Activated CD4-positive, alpha-beta T cell treated with anti-CD3 and anti-CD28 coated beads, Interleukin-2, amount 10 ng/mL, durations not matched to agents 24 days and 14 days (primary cell): Measurements from ENCODE around the gene PIGZ. TPM values are rescaled to one million over a fixed set of nuclear protein-coding genes. Genes with fewer than 3 reads are reported as not detected.
"Not testable (repeated sequence)": the region's sequence is repeated elsewhere in the genome, so short reads cannot be mapped to it uniquely, and the experiment has no call there.

Experiments used
- DNase-seq: peaks from one replicate; pipeline ENCODE4 v3.0.0; 2022
- H3K27ac Mint-ChIP-seq: one replicate; pipeline ENCODE4 v1.8.0; 2022; ENCODE audit warnings: mild to moderate bottlenecking, mixed read lengths
- H3K27me3 Mint-ChIP-seq: one replicate; pipeline ENCODE4 v1.8.0; 2022; ENCODE audit warnings: mixed read lengths
- H3K36me3 Mint-ChIP-seq: one replicate; pipeline ENCODE4 v1.8.0; 2022; ENCODE audit warnings: low read depth, mild to moderate bottlenecking, mixed read lengths
- H3K4me1 Mint-ChIP-seq: one replicate; pipeline ENCODE4 v1.8.0; 2021; ENCODE audit warnings: mixed read lengths
- H3K4me3 Mint-ChIP-seq: one replicate; pipeline ENCODE4 v1.8.0; 2022; ENCODE audit warnings: mild to moderate bottlenecking, moderate library complexity, mixed read lengths
- H3K9me3 Mint-ChIP-seq: one replicate; pipeline ENCODE4 v1.8.0; 2021; ENCODE audit warnings: mixed read lengths
- intact Hi-C: fragments of 100-400 bp; cut with micrococcal nuclease; formaldehyde crosslinking; loops from one replicate; pipeline ENCODE4 v1.15.1; 2023
- total RNA-seq: library from RNA; stranded (reverse); gene quantifications from 2 replicates; pipeline ENCODE4 v1.2.3, GENCODE V29; 2022

The PIGZ gene
- total RNA-seq, 1 donor from 2014 or later, result 1.7 TPM

- Mint-ChIP-seq H3K9me3 (no peaks in the 10 kb centered on the region), H3K27me3 (no peaks in the 10 kb centered on the region), H3K27ac (no peak overlapping the region), H3K4me3 (no peak overlapping the region), H3K4me1 (peaks cover 10% of the 10 kb centered on the region), H3K36me3 (peaks cover 8% of the 10 kb centered on the region)
- intact Hi-C loops, result no loop called here
- DNase-seq, result no peak
Observed at GRCh38 chr3:196963631-196963953, 5.0 kb downstream of the PIGZ start.

DNA sequence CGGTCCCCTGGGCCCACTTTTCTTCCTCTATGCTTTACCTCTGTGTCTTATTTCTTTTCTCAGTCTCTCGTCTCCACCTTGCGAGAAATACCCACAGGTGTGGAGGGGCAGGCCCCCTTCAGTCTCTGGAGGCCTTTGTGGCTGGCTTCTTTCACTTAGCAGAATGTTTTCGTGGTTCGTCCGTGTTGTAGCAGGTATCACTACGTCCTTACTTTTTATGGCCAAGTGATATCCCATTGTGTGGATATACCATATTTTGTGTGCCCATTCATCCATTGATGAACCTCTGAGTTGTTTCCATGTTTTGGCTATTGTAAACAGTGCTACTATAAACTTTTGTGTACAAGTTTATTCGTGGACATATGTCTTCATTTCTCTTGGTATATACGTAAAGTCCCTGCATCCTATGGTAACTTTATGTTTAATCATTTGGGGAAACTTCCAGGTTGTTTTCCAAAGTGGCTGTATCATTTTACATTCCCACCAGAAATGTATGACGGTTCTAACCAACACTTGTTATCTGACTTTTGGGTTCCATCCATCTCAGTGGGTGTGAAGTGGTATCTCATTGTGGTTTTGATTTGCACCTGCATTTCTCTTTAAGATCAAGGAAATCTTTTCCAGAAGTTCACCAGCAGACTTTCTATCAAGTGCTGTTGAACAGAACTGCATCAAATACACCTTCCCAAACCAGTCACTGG, 5.6 kb downstream of the PIGZ start:
- no peak overlapping the region for H3K4me3 Mint-ChIP-seq
- DNase-seq, result no peak
- H3K27ac Mint-ChIP-seq, result no peak overlapping the region
- no peaks in the 10 kb centered on the region for H3K27me3 Mint-ChIP-seq
- H3K36me3 Mint-ChIP-seq, result peaks cover 8% of the 10 kb centered on the region
- H3K4me1 Mint-ChIP-seq, result peaks cover 9% of the 10 kb centered on the region
- H3K9me3 Mint-ChIP-seq, result no peaks in the 10 kb centered on the region
- intact Hi-C loops, result no loop called here

DNA sequence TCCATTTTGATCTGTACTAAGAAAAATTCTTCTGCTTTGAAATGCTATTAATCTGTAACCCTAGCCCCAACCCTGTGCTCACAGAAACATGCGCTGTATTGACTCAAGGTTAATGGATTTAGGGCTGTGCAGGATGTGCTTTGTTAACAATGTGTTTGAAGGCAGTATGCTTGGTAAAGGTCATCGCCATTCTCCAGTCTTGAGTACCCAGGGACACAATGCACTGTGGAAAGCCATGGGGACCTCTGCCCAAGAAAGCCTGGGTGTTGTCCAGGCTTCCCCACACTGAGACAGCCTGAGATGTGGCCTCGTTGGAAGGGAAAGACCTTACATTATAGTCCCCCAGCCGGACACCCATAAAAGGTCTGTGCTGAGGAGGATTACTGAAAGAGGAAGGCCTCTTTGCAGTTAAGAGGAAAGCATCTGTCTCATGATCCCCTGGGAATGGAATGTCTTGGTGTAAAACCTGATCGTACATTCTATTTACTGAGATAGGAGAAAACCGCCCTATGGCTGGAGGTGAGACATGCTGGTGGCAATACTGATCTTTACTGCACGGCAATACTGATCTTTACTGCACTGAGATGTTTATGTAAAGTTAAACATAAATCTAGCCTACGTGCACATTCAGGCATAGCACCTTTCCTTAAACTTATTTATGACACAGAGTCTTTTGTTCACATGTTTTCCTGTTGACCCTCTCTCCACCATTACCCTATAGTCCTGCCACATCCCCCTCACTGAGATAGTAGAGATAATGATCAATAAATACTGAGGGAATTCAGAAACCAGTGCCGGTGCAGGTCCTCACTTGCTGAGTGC, 6.3 kb downstream of the PIGZ start:
- DNase-seq, result no peak
- Mint-ChIP-seq H3K27ac (no peak overlapping the region), H3K27me3 (no peaks in the 10 kb centered on the region), H3K36me3 (peaks cover 5% of the 10 kb centered on the region), H3K9me3 (no peaks in the 10 kb centered on the region), H3K4me1 (peaks cover 5% of the 10 kb centered on the region), H3K4me3 (no peak overlapping the region)
- intact Hi-C loops, result no loop called here

DNA sequence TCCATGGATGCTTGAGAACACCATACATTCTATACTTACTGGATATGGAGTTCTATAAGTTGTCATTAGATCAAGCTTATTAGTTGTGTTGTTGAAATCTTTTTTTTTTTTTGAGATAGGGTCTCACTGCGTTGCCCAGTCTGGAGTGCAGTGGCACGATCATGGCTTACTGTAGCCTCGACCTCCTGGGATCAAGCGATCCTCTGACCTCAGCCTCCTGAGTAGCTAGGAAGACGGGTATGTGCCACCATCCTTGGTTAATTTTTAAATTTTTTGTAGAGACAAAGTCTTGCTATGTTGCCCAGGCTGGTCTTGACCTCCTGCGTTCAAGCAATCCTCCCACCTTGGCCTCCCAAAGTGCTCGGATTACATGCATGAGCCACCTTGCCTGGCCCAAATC, 13.8 kb downstream of the PIGZ start:
- peaks cover 14% of the 10 kb centered on the region for H3K27me3 Mint-ChIP-seq

GRCh38 chr3:196951371-196951770, 17.3 kb downstream of the PIGZ start:
- Mint-ChIP-seq H3K27ac (no peak overlapping the region), H3K36me3 (no peaks in the 10 kb centered on the region)
- no peak for DNase-seq

More for the DNA sequence above, 13.8 kb downstream of the PIGZ start:
- Mint-ChIP-seq H3K27ac (no peak overlapping the region), H3K4me3 (no peak overlapping the region), H3K4me1 (peaks cover 3% of the 10 kb centered on the region), H3K9me3 (no peaks in the 10 kb centered on the region), H3K36me3 (no peaks in the 10 kb centered on the region)
- DNase-seq, result no peak
- intact Hi-C loops, result no loop called here

DNA sequence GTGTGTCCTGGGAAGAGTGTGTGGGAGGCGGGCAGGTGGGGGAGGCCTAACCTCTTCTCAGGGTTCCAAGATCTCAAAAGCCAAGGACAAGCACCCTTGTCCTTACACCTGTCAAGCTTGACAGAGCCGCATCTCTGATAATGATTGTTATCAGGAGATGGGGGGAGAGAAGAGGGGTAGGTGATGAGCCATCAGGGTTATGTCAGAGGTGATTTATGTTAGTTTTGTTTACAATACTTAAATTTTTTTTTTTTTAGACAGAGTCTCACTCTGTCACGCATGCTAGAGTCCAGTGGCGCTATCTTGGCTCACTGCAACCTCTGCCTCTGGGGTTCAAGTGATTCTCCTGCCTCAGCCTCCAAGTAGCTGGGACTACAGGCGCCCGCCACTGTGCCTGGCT, 18.9 kb downstream of the PIGZ start:
- no peak for DNase-seq
- no peaks in the 10 kb centered on the region for H3K9me3 Mint-ChIP-seq
- peaks cover 3% of the 10 kb centered on the region for H3K36me3 Mint-ChIP-seq
- H3K27ac Mint-ChIP-seq, result no peak overlapping the region
- no peak overlapping the region for H3K4me3 Mint-ChIP-seq
- intact Hi-C loops, result no loop called here
- peaks cover 2% of the 10 kb centered on the region for H3K4me1 Mint-ChIP-seq
- H3K27me3 Mint-ChIP-seq, result peaks cover 10% of the 10 kb centered on the region

More at GRCh38 chr3:196951371-196951770, 17.3 kb downstream of the PIGZ start:
- no peaks in the 10 kb centered on the region for H3K9me3 Mint-ChIP-seq
- peaks cover 11% of the 10 kb centered on the region for H3K27me3 Mint-ChIP-seq
- intact Hi-C loops, result no loop called here
- H3K4me3 Mint-ChIP-seq, result no peak overlapping the region
- H3K4me1 Mint-ChIP-seq, result no peaks in the 10 kb centered on the region

DNA sequence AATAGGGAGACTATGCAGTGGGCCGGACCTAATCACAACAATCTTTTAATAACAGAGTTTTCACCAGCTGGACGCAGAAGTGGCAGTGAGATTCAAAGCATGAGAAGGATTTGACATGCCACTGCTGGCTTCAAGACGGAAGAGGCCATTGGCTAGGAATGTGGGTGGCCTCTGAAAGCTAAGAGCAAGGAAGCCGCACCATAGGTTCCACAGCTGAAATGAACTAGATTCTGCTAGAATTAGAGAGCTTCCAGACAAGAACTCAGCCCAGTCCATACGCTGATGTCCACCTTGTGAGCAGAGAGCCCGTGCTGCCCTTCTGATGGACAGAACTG, 19.4 kb downstream of the PIGZ start:
- Mint-ChIP-seq H3K36me3 (peaks cover 5% of the 10 kb centered on the region), H3K27ac (no peak overlapping the region), H3K4me1 (peaks cover 5% of the 10 kb centered on the region), H3K4me3 (no peak overlapping the region), H3K27me3 (peaks cover 5% of the 10 kb centered on the region), H3K9me3 (no peaks in the 10 kb centered on the region)
- intact Hi-C loops, result no loop called here
- DNase-seq, result no peak

DNA sequence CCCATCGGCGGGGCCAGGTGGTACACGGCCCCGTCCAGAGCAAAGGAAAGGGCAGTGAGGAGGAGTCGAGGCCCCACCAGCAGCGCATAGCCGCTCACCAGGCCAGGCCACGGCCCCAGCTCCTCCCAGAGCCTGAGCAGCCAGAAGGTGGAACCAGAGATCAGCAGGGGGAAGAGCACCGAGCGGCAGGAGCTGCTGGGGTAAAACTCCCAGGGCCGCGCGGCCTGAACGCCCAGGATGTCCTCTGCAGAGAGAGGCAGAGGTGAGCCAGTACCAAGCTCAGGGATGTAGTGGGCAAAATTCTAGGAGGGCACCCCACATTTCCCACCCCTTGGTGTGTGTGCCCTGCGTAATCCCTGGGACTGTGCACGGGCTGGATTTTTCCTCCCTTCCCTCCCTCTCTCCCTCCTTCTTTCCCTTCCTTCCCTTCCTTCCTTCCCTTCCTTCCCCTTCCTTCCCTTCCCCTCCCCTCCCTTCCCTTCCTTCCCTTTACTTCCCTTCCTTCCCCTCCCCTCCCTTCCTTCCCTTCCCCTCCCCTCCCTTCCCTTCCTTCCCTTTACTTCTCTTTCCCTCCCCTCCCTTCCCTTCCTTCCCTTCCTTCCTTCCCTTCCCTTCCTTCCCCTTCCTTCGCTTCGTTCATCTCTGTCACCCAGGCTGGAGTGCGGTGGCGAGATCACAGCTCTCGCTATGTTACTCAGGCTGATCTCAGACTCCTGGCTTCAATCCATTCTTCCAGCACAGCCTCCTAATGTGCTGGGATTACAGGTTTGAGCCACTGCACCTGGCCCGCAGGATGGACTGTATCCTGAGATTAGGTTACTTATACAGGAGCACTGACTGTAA, 20.0 kb downstream of the PIGZ start:
- H3K27ac Mint-ChIP-seq, result no peak overlapping the region
- peaks cover 8% of the 10 kb centered on the region for H3K36me3 Mint-ChIP-seq
- H3K9me3 Mint-ChIP-seq, result no peaks in the 10 kb centered on the region
- peaks cover 10% of the 10 kb centered on the region for H3K4me1 Mint-ChIP-seq
- no peak for DNase-seq
- peaks cover 5% of the 10 kb centered on the region for H3K27me3 Mint-ChIP-seq
- intact Hi-C loops, result no loop called here
- no peak overlapping the region for H3K4me3 Mint-ChIP-seq

DNA sequence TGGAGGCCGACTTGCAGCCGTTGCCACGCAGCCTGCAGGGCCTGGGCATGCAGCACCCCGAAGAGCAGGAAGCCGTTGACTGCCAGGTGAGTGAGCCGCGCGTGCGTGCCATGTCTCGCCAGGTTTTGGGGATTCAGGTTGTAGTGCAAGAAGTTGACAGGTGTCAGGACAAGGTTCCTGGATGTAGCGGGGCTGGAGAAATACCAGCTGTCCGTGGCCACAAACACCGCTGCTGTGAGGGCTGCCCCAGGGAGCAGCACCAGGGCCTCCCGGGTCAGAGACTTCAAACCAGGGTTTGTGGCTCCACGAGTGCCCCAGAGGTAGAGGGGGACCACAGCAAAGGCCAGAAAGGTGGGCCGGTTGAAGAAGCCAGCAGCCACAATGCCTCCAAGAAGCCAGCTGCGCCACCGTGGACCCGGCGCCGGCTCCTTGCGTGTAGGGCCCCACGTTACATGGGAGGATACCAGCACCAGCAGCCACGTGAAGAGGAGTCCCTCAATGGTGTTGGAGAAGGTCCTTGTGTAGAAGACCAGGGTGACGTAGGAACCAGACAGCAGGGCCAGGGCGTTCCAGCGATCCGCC, 20.7 kb downstream of the PIGZ start:
- no peaks in the 10 kb centered on the region for H3K27me3 Mint-ChIP-seq
- intact Hi-C loops, result no loop called here
- H3K27ac Mint-ChIP-seq, result no peak overlapping the region
- peaks cover 15% of the 10 kb centered on the region for H3K36me3 Mint-ChIP-seq
- H3K4me3 Mint-ChIP-seq, result no peak overlapping the region
- peaks cover 17% of the 10 kb centered on the region for H3K4me1 Mint-ChIP-seq
- no peaks in the 10 kb centered on the region for H3K9me3 Mint-ChIP-seq
- DNase-seq, result no peak

DNA sequence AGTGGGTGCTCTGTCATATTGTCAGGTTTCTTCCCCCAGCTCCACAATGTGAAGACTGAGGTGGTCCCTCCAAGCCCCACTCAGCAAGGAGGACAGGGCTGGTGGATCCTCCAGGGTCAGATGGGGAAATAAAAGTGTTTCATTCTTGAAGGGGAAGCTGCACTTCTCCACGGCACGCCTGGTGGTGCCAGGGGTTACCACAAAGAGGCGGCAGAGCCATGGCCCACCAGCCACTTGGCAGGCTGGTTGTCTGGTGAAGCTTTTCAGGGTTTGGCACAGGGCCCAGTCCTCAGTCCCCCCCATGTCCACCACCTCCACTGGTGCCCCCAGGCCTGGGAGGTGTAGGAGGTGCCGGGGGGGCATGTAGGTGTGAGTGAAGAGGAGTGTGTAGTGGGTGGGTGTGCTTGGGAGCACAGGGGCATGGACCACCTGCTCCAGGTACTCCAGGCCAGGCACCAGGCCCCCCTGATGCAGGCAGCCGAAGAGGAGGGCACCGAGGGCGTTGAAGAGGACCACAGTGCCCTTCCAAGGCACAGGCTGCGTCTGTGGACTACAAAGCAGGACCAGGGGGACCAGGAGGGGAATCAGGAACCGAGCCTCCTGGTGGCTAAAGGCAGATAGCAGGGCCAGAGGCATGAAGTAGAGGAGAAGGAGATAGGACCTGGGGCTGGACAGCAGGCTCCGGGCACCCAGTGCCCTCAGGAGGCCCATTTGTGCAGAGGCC, 21.3 kb downstream of the PIGZ start:
- intact Hi-C loops, result no loop called here
- H3K27me3 Mint-ChIP-seq, result peaks cover 2% of the 10 kb centered on the region
- H3K36me3 Mint-ChIP-seq, result peaks cover 18% of the 10 kb centered on the region
- no peak overlapping the region for H3K27ac Mint-ChIP-seq
- H3K9me3 Mint-ChIP-seq, result peaks cover 3% of the 10 kb centered on the region
- H3K4me1 Mint-ChIP-seq, result peaks cover 19% of the 10 kb centered on the region
- no peak for DNase-seq
- H3K4me3 Mint-ChIP-seq, result no peak overlapping the region

- DNase-seq, H3K27me3 Mint-ChIP-seq, H3K9me3 Mint-ChIP-seq, intact Hi-C loops: not testable (repeated sequence)
- peaks cover 30% of the 10 kb centered on the region for H3K36me3 Mint-ChIP-seq
- H3K4me3 Mint-ChIP-seq, result peak overlapping the region; percentile 89
- H3K4me1 Mint-ChIP-seq, result peaks cover 38% of the 10 kb centered on the region
- peak overlapping the region; percentile 49 for H3K27ac Mint-ChIP-seq
Observed at GRCh38 chr3:196944037-196944790, 24.4 kb downstream of the PIGZ start.

- peaks cover 41% of the 10 kb centered on the region for H3K36me3 Mint-ChIP-seq
Observed at GRCh38 chr3:196942915-196943277, 25.7 kb downstream of the PIGZ start.

More at GRCh38 chr3:196942915-196943277, 25.7 kb downstream of the PIGZ start:
- H3K4me3 Mint-ChIP-seq, result peak overlapping the region; percentile 89
- DNase-seq, result peak; percentile 74
- H3K9me3 Mint-ChIP-seq, result peaks cover 3% of the 10 kb centered on the region
- peak overlapping the region; percentile 95 for H3K27ac Mint-ChIP-seq
- H3K27me3 Mint-ChIP-seq, result peaks cover 2% of the 10 kb centered on the region
- intact Hi-C loops, result loop anchor here (1.0 to 2.0 kb wide), 7 partner anchors 26 to 440 kb away; partner anchors contain the start of genes CEP19, FBXO45, PIGX and RNF168
- H3K4me1 Mint-ChIP-seq, result peaks cover 41% of the 10 kb centered on the region
